HG03354 (cell line): Measurements from ENCODE around the gene XPR1.
"Not testable (repeated sequence)": the region's sequence is repeated elsewhere in the genome, so short reads cannot be mapped to it uniquely, and the experiment has no call there.

Experiments used
- ATAC-seq: cut with Tn5 transposase; IDR thresholded peaks from one replicate; pipeline ENCODE4 v1.9.1; 2021; ENCODE audit warnings: mild to moderate bottlenecking; ENCODE audit not compliant: unreplicated experiment, poor library complexity, severe bottlenecking

The XPR1 gene

GRCh38 chr1:180640531-180640949, 8.7 kb downstream of the XPR1 start:
- ATAC-seq: no peak

- no peak for ATAC-seq
Measured at GRCh38 chr1:180641662-180642061, 9.8 kb downstream of the XPR1 start.

GRCh38 chr1:180642781-180643180, 11.0 kb downstream of the XPR1 start:
- no peak for ATAC-seq

- ATAC-seq: no peak
Measured at GRCh38 chr1:180643693-180644092, 11.9 kb downstream of the XPR1 start.

- ATAC-seq: no peak
Measured at GRCh38 chr1:180644526-180645192, 12.8 kb downstream of the XPR1 start.

- ATAC-seq: not testable (repeated sequence)
Measured at GRCh38 chr1:180645261-180645660, 13.4 kb downstream of the XPR1 start.

- ATAC-seq: no peak
Measured at GRCh38 chr1:180646093-180646492, 14.3 kb downstream of the XPR1 start.

- no peak for ATAC-seq
Measured at GRCh38 chr1:180646547-180646946, 14.7 kb downstream of the XPR1 start.

GRCh38 chr1:180652792-180653191, 21.0 kb downstream of the XPR1 start:
- no peak for ATAC-seq

- no peak for ATAC-seq
Measured at GRCh38 chr1:180662709-180663108, 30.9 kb downstream of the XPR1 start.

GRCh38 chr1:180670681-180671080, 38.9 kb downstream of the XPR1 start:
- no peak for ATAC-seq

GRCh38 chr1:180672105-180672504, 40.3 kb downstream of the XPR1 start:
- ATAC-seq: no peak

- ATAC-seq: no peak
Measured at GRCh38 chr1:180672505-180672904, 40.7 kb downstream of the XPR1 start.

- no peak for ATAC-seq
Measured at GRCh38 chr1:180674603-180675530, 43.0 kb downstream of the XPR1 start.

- no peak for ATAC-seq
Measured at GRCh38 chr1:180675586-180675985, 43.8 kb downstream of the XPR1 start.

- ATAC-seq: no peak
Measured at GRCh38 chr1:180680558-180681144, 48.8 kb downstream of the XPR1 start.

GRCh38 chr1:180683117-180683516, 51.3 kb downstream of the XPR1 start:
- not testable (repeated sequence) for ATAC-seq

GRCh38 chr1:180691322-180691913, 59.6 kb downstream of the XPR1 start:
- ATAC-seq: no peak

GRCh38 chr1:180693564-180694244, 61.9 kb downstream of the XPR1 start:
- no peak for ATAC-seq

- no peak for ATAC-seq
Measured at GRCh38 chr1:180695282-180695681, 63.5 kb downstream of the XPR1 start.
